Endometrial microvascular endothelial cells (primary cell): ENCODE data around the gene KCNMB1. TPM values are rescaled to one million over a fixed set of nuclear protein-coding genes. Genes with fewer than 3 reads are reported as not detected.
"Not testable (repeated sequence)": the region's sequence is repeated elsewhere in the genome, so short reads cannot be mapped to it uniquely, and the experiment has no call there.

Experiments used
- in situ Hi-C: cut with HindIII; loops from 2 replicates; pipeline ENCODE4 v1.10.0; 2017; ENCODE audit warnings: low sequenced_read_pairs, low pct_unique_long_range_greater_than_20kb; ENCODE audit errors: inconsistent ontology term
- total RNA-seq: library from RNA; depleted of rRNA; stranded (reverse); fragments of >200 nt; gene quantifications from one replicate; pipeline ENCODE4 v1.2.3, GENCODE V29; 2015; ENCODE audit errors: inconsistent ontology term

Gene KCNMB1
- total RNA-seq, 1 donor from 2014 or later: 0.09 TPM

DNA sequence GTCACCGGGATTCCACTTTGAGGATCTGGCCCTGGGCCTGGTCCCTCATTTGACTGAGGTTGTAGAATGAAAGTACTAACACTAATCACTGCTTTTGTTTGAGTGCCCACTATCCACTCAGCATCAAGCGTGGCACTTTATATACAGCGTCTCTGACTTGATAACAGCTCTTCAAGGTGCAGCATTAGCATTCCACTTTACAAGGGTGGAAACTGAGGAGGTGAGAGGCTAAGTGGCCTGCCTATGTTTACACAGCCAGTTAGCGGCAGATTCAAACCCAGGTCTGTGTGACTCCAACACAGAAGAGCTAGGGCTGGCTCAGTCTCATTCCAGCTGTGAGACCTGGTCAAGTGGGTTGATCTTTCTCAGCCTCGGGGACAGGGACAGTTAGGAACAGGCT is 5.9 kb downstream of the KCNMB1 start:
- in situ Hi-C loops: no loop called here

- in situ Hi-C loops: no loop called here
Measured at GRCh38 chr5:170382790-170383189, 6.4 kb downstream of the KCNMB1 start.

DNA sequence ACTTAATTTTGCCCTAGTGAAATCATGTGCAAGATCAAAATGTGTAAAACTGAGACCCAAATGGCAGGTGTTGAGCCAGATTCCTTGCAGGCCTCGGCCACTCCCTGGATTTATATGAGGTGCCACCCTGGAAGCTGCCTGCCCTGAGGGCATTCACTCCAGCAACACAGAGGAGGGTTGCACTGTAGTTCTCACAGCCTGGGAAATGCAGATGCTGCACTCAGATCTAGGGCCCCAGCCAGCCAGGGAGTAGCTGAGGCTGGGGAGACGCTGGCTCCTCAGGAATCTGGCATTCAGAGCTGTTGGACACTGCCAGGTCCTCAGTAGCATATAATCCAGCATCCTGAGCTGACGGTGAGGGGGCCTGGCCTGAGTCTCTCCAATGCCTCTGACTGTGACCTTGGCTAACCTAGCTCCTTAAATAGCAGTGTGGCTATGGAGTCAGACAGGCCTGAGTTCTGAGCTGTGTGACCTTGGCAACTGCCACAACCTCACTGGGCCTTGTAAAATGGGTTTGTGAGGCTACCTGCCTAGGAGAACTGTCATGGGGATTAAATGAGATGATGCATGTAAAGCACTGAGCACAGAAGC is 8.7 kb downstream of the KCNMB1 start:
- in situ Hi-C loops: no loop called here

- in situ Hi-C loops: no loop called here
Measured at GRCh38 chr5:170378740-170379139, 10.4 kb downstream of the KCNMB1 start.

- in situ Hi-C loops: no loop called here
Measured at GRCh38 chr5:170377027-170377426, 12.1 kb downstream of the KCNMB1 start.

- in situ Hi-C loops: not testable (repeated sequence)
Measured at GRCh38 chr5:170376526-170376925, 12.6 kb downstream of the KCNMB1 start.

GRCh38 chr5:170375283-170375682 is 13.9 kb downstream of the KCNMB1 start:
- in situ Hi-C loops: no loop called here

DNA sequence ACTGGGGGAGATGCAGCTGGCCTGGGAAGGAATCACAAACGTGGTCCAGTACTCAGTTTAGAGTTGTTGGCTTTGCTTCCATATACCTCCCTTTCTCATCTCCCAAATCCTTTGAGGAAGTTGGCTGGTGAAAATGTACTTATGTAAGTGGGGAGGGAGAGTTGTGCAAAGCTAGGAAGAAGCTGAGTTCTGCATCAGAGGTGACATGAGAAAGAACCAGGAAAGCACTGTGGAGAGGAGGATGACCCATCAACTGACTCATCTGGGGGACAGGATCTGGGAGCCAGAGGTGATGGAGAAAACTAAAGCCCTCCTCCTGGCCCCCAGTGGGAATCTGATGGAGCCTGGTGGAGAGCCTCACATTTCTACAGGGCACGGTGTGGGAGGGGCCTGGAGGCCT is 16.2 kb downstream of the KCNMB1 start:
- in situ Hi-C loops: no loop called here

- in situ Hi-C loops: no loop called here
Measured at GRCh38 chr5:170368586-170368985, 20.6 kb downstream of the KCNMB1 start.

GRCh38 chr5:170366276-170366675 is 22.9 kb downstream of the KCNMB1 start:
- in situ Hi-C loops: no loop called here

DNA sequence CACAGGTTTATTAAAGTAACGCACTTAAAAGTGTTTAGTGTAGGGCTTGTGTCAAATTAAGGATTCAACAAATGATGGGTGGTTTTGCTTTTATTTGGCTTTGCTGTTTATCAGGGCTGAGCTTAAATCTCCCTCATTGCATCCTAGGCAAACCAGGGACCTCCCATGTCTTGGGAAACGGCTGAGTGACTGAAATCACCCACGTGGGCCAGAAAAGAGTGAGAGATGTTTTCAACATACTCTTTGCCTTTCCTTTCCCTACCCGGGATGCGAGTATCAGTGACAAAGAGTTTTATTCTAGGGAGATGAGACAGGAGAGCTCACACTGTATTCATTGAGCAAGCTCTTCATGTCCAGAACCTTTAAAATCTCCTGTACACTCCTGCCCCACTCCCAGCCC is 23.3 kb downstream of the KCNMB1 start:
- in situ Hi-C loops: no loop called here

- in situ Hi-C loops: no loop called here
Measured at GRCh38 chr5:170365011-170365410, 24.2 kb downstream of the KCNMB1 start.

DNA sequence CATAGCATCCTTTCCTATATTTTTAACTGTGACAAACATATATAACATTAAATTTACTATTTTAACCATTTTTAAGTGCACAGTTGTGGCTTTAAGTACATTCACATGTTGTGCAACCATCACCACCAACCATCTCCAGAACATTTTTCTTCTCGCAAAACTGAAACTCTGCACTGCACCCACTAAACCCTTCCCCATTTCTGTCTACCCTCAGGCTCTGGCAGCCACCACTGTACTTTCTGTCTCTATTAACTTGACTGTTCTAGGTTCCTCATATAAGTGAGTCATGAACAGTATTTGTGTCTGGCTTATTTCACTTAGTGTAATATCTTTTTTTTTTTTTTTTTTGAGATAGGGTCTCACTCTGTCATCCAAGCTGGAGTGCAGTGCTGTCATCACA is 25.5 kb downstream of the KCNMB1 start:
- in situ Hi-C loops: no loop called here

- in situ Hi-C loops: no loop called here
Measured at GRCh38 chr5:170362656-170363055, 26.5 kb downstream of the KCNMB1 start.

DNA sequence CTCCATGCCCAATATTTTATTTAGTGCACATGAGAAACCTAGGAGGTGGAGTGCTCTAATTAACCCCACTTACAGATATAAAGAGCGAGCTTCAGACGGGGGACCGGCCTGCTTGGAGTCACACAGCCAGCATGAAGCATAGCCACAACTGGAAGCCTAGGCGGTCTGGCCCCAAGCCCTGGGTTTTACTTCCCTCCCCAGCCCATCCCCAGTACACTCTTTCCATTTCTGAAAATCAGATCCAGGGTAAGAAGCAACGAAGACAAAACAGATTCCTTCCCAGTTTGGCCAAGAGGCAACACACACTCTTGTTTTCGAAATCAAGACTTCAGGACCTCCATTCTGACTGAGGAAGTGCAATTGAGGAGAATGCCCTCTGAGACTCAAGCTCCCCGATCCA is 27.1 kb downstream of the KCNMB1 start:
- in situ Hi-C loops: no loop called here

DNA sequence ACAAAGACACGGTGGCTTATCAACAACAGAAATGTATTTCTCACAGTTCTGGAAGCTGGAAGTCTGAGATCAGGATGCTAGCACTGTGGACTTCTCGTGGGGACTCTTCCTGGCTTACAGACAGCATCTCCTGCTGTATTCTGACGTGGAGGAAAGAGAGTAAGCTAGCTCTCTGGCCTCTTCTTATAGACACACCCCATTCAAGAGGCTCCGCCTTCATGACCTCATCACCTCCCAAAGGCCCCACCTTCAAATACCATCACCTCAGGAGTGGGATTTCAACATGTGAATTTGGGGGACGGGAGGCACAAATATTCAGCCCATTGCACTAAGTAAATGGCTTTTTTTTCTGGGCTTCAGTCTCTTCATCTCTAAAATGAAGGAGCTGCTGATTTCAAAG is 27.6 kb downstream of the KCNMB1 start:
- in situ Hi-C loops: no loop called here

DNA sequence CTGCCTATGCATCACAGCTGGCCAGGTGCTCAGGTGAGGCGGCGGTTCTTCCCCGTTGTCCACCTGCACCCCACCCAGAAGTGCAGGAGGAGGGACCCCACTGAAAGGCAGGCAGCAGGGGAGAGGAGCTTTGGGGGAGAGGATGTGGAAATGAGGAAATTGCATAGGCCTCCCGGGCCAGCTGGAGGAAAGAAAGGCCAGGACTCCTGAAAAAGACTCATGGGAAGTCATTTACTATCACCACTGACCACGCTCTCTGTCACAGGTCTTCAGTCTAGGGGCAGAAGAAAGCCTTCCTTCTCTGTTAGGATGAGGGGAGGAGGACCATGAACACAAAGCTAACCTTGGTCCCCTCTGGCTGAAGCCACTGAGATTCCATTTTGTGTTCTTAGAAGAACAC is 28.1 kb downstream of the KCNMB1 start:
- in situ Hi-C loops: no loop called here

DNA sequence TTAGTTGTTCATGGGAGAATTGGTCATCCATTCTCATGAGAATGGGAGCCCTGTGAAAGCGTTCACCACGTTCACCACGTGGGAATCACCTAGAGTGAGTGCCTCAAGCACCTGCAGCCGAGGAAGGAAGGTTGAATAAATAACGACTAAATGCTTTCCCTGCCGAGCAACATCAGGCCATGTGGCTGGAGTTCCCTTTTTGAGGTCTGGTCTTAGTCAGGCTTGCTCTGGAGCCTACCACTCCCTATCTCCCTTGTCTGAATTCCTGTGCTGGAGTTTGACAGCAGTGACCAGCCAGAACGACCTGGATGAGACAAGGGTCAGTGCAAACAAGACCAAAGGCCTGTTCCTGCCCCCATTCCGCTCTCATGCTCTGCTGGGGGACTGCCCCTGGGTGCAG is 28.5 kb downstream of the KCNMB1 start:
- in situ Hi-C loops: no loop called here

DNA sequence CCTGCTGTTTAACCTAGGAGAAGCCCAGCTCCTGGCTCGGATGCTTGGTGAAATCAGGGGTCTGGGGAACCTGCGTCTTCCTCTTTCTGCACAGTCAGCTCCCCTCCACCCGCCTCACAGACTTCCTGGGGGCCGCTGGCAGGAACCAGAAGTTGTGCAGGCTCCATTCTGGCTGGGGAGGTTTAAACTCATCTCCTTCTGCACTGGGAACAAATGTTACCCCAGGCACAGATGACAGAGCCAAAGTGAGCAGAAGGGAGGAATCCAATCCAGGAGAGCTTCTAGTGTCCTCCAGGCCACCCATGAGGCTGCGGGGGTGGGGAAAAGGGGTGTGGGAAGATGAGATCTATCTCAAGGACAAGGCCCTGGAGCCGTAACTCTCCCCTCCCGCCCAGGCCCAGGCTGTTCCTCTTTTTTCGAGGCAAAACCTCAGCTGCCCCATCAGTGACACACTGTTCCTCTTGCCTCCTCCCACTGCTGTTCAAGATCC is 31.2 kb downstream of the KCNMB1 start:
- in situ Hi-C loops: no loop called here

DNA sequence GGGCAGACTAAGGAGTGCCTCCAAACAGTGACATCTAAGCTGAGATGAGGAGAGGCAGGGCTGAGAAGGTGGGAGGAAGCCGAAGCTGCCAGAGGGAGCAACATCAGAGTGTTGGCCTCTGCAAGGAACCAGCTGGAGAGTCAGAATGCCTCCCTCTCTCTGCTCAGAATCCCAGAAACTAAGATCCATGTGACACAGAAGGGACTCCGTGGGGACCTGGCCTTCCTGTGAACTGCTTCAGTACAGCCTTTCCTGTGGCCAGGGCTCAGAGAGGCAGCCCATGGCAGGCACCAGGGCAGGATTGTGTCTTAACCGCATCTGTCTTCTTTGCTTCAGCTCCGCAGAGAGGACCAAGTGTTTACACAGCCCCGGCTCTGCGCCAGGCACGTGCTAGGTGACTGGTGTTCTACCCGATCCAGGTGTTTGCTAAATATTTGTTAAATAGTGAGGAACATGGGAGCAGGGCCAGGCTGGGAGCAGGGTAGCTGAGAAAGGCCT is 33.5 kb downstream of the KCNMB1 start:
- in situ Hi-C loops: no loop called here

- in situ Hi-C loops: no loop called here
Measured at GRCh38 chr5:170353961-170354360, 35.2 kb downstream of the KCNMB1 start.
